Smooth muscle cell (in vitro differentiated cells): Measurements from ENCODE around the gene SNRPF. TPM values are rescaled to one million over a fixed set of nuclear protein-coding genes. Genes with fewer than 3 reads are reported as not detected.

Experiments used
- DNase-seq: peaks from one replicate; lab custom pipeline; 2025; ENCODE audit not compliant: unreplicated experiment; lab: John Stamatoyannopoulos, UW
- H2AFZ ChIP-seq: fragments of 200-600 bp; sonication (generic); 2 replicates; pipeline ENCODE4 v1.6.0; 2016; ENCODE audit warnings: antibody characterized with exemption, low read depth, mild to moderate bottlenecking
- H3F3A ChIP-seq: fragments of 200-600 bp; sonication (generic); 2 replicates; pipeline ENCODE4 v1.6.0; 2017; ENCODE audit warnings: antibody characterized with exemption, low read depth
- H3K27ac ChIP-seq: fragments of 200-600 bp; sonication (generic); 2 replicates; pipeline ENCODE4 v1.5.1; 2016; ENCODE audit warnings: low read depth, mild to moderate bottlenecking
- H3K27me3 ChIP-seq: fragments of 200-600 bp; sonication (generic); 2 replicates; pipeline ENCODE4 v1.6.1; 2016; ENCODE audit warnings: low read depth, mild to moderate bottlenecking
- H3K36me3 ChIP-seq: fragments of 200-600 bp; sonication (generic); 2 replicates; pipeline ENCODE4 v1.5.1; 2016; ENCODE audit warnings: low read depth
- H3K4me1 ChIP-seq: fragments of 200-600 bp; sonication (generic); 2 replicates; pipeline ENCODE4 v1.5.1; 2016; ENCODE audit warnings: low read depth
- H3K4me2 ChIP-seq: fragments of 200-600 bp; sonication (generic); 2 replicates; pipeline ENCODE4 v1.6.0; 2016; ENCODE audit warnings: mild to moderate bottlenecking
- H3K4me3 ChIP-seq: fragments of 200-600 bp; sonication (generic); 2 replicates; pipeline ENCODE4 v1.5.1; 2016; ENCODE audit warnings: mild to moderate bottlenecking
- H3K79me2 ChIP-seq: fragments of 200-600 bp; sonication (generic); 2 replicates; pipeline ENCODE4 v1.6.0; 2016; ENCODE audit warnings: low read depth, mild to moderate bottlenecking
- H3K9ac ChIP-seq: fragments of 200-600 bp; sonication (generic); 2 replicates; pipeline ENCODE4 v1.6.0; 2016; ENCODE audit warnings: low read depth
- H3K9me3 ChIP-seq: fragments of 200-600 bp; sonication (generic); replicated peaks from 2 replicates; pipeline ENCODE4 v1.5.1; 2016; ENCODE audit warnings: low read depth
- H4K20me1 ChIP-seq: fragments of 200-600 bp; sonication (generic); 2 replicates; pipeline ENCODE4 v1.6.0; 2016; ENCODE audit warnings: low read depth
- CTCF ChIP-seq: fragments of 200-600 bp; sonication (generic); IDR thresholded peaks from 2 replicates; pipeline ENCODE4 v1.5.1; 2017; ENCODE audit warnings: borderline replicate concordance, mild to moderate bottlenecking, antibody characterized with exemption; ENCODE audit not compliant: insufficient read depth, poor library complexity, severe bottlenecking
- WGBS: methylation state at CpG from one replicate; pipeline ENCODE4 v1.1.7; 2016; ENCODE audit warnings: low lambda C conversion rate; 5-methylcytosine and 5-hydroxymethylcytosine counted together
- polyA plus RNA-seq: library from polyadenylated mRNA; unstranded; fragments of >200 nt; fragmentation: Nextera tagmentation; extraction: Ambion mirVana; gene quantifications from 2 replicates; pipeline ENCODE4 v1.2.1, GENCODE V29; 2016
- total RNA-seq: library from RNA; depleted of rRNA; stranded (reverse); fragments of >200 nt; gene quantifications from 2 replicates; pipeline ENCODE4 v1.2.3, GENCODE V29; 2014

Gene SNRPF
- total and polyA plus RNA-seq, 2 experiments from 2014 or later, result 28.9 to 57.4 TPM

DNA sequence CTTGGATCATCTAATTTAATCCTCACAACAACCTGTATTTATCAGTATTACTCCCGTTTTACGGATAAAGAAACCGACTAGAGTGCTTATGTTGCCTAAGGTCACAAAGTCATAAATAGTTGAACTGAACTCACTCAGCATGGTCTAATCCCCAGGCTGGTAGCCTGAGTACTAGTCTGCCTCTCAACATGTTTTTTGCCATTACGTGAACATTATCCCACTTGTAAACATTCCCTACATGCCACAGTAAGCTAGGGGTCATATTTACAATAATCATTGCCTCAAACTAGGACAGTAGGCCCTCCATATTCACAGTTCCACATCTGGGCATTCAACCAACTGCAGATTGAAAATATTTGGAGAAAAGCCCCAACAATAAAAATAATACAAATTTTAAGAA is 12.1 kb downstream of the SNRPF start:
- H2AFZ ChIP-seq, result no peak overlapping the region
- H3K79me2 ChIP-seq, result peaks cover 4% of the 10 kb centered on the region
- whole genome bisulfite sequencing, result 15% methylated on average over 4 of the region's 4 CpGs
- no peak overlapping the region for H3K4me3 ChIP-seq
- H3K9me3 ChIP-seq, result no peaks in the 10 kb centered on the region
- no peak for DNase-seq
- no peak overlapping the region for H3K9ac ChIP-seq
- no peak overlapping the region for H3K4me2 ChIP-seq
- H3F3A ChIP-seq, result no peaks in the 10 kb centered on the region
- no peaks in the 10 kb centered on the region for H4K20me1 ChIP-seq
- H3K36me3 ChIP-seq, result peaks cover 5% of the 10 kb centered on the region
- H3K27me3 ChIP-seq, result no peaks in the 10 kb centered on the region
- TF ChIP-seq CTCF, result no peak
- H3K27ac ChIP-seq, result peak overlapping the region; percentile 46
- H3K4me1 ChIP-seq, result no peaks in the 10 kb centered on the region

- Histone ChIP-seq H3K36me3 (no peaks in the 10 kb centered on the region), H3F3A (peaks cover 5% of the 10 kb centered on the region), H3K4me2 (no peak overlapping the region), H2AFZ (no peak overlapping the region), H4K20me1 (no peaks in the 10 kb centered on the region), H3K79me2 (no peaks in the 10 kb centered on the region), H3K9me3 (no peaks in the 10 kb centered on the region), H3K4me3 (no peak overlapping the region), H3K27ac (no peak overlapping the region), H3K4me1 (no peaks in the 10 kb centered on the region), H3K9ac (no peak overlapping the region), H3K27me3 (no peaks in the 10 kb centered on the region)
- no peak for TF ChIP-seq CTCF
- DNase-seq, result no peak
- 84% methylated on average over 4 of the region's 4 CpGs for WGBS
These were observed 15.7 kb downstream of the SNRPF start for GRCh38 chr12:95874452-95874851.

DNA sequence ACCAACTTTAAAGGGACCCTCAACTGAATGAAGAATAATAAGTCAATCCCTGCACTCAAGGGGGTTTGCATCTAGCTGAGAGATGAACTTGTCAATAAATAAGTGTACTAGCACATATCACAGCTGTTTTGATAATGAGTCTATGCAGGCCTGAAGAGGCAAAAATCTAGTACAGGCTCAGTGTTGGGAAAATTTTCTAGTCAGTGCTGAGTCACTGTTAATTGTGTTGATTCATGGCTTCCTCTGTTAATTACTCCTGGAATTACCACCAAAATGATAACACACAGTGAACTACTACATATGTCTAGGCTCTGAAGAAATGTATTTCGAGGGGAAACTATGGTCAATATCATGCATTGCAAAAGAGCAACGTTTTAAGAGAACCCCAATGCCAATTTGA is 18.9 kb downstream of the SNRPF start:
- H3K27ac ChIP-seq, result peak overlapping the region; percentile 52
- WGBS, result 48% methylated on average over 2 of the region's 2 CpGs
- no peaks in the 10 kb centered on the region for H3K9me3 ChIP-seq

More for the DNA sequence above, 18.9 kb downstream of the SNRPF start:
- Histone ChIP-seq H3K9ac (no peak overlapping the region), H3K27me3 (no peaks in the 10 kb centered on the region), H3F3A (peaks cover 10% of the 10 kb centered on the region), H3K4me3 (no peak overlapping the region), H3K36me3 (no peaks in the 10 kb centered on the region), H3K4me1 (peaks cover 7% of the 10 kb centered on the region), H3K4me2 (peak overlapping the region; percentile 2), H4K20me1 (no peaks in the 10 kb centered on the region), H2AFZ (no peak overlapping the region), H3K79me2 (no peaks in the 10 kb centered on the region)
- no peak for DNase-seq
- no peak for TF ChIP-seq CTCF
